GM19193 (cell line): ENCODE measurements around the gene IL17REL.

Experiments
- POLR2A ChIP-seq: IDR thresholded peaks from 4 replicates; pipeline ENCODE4 v1.6.1; 2011; ENCODE audit not compliant: insufficient read depth, insufficient read length; ENCODE audit errors: extremely low read depth

IL17REL gene

GRCh38 chr22:49965091-49966040 lies 47.2 kb downstream of the IL17REL start:
- TF ChIP-seq POLR2A: no peak

GRCh38 chr22:49964136-49965090 lies 48.2 kb downstream of the IL17REL start:
- TF ChIP-seq POLR2A: no peak

- TF ChIP-seq POLR2A: no peak
Measured at GRCh38 chr22:49963647-49964026, 48.9 kb downstream of the IL17REL start.

GRCh38 chr22:49962751-49963646 lies 49.6 kb downstream of the IL17REL start:
- peak; percentile 9 for TF ChIP-seq POLR2A

- peak; percentile 69 for TF ChIP-seq POLR2A
Measured at GRCh38 chr22:49962012-49962750, 50.4 kb downstream of the IL17REL start.

GRCh38 chr22:49961601-49962011 lies 51.0 kb downstream of the IL17REL start:
- TF ChIP-seq POLR2A: peak; percentile 56

GRCh38 chr22:49961005-49961600 lies 51.5 kb downstream of the IL17REL start:
- no peak for TF ChIP-seq POLR2A

GRCh38 chr22:49960159-49961004 lies 52.2 kb downstream of the IL17REL start, which contains the start of gene PIM3:
Gene PIM3 (plus strand): TSS chr22:49960772. CDS start chr22:49960948, 176 bp downstream.
- peak; percentile 92 for TF ChIP-seq POLR2A

GRCh38 chr22:49959782-49960158 lies 52.8 kb downstream of the IL17REL start:
- no peak for TF ChIP-seq POLR2A

- TF ChIP-seq POLR2A: no peak
Measured at GRCh38 chr22:49958931-49959781, 53.4 kb downstream of the IL17REL start.

- TF ChIP-seq POLR2A: no peak
Measured at GRCh38 chr22:49958366-49958921, 54.1 kb downstream of the IL17REL start.
